OCI-LY3 (cell line): ENCODE measurements around the gene BICRA.

Experiments
- CTCF ChIP-seq: fragments of 200-600, 300-600 bp; sonication (generic); IDR thresholded peaks from 2 replicates; pipeline ENCODE4 v1.5.1; 2014; ENCODE audit warnings: antibody characterized with exemption, low read length, low read depth
- EZH2phosphoT487 ChIP-seq: fragments of 200-600 bp; shearing (Covaris generic); IDR thresholded peaks from 2 replicates; pipeline ENCODE4 v1.6.1; 2018; ENCODE audit warnings: antibody characterized with exemption, mixed run types, low read depth

DNA sequence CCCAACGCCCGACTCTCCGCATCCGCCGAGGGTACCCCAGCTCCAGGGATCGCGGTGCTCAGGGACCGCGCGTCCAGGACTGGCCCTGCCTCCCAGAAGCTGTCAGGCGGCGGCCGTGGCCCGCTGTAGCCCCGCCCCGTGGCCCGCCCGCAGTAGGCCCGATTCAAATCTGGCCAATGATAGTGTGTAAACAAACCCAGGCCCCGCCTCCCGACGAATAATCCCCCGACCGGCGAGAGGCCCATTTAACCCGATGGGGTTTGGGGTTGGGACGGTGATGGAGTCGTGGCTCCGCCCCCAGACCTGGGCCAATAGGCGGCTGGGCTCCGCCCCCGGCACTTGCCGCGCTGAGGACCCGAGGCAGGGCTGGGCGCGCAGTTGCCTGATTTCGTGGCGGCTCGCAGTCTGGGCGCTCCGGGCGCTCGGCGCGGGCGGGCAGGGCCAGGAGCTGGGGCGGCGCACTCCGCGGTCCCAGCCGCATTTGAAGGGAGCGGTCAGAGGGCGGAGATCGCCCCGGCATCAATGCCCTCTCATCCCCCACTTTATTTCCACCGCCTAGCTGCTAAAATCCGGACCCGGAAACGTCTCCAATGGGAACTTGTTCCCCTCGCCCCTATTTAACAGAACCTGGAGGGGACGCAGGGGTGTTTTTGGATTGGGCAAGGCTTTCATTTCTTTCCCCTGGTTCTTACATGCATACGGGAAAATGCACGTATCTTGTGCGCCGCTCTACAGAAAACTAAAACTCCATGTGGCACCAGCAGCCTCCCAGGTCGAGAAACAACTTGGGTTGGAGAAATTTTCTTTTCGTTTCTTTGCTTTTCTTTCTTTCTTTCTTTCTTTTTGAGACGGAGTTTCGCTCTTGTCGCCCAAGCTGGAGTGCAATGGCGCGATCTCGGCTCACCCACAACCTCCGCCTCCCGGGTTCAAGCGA lies 8.4 kb upstream of the BICRA start:
- no peak for TF ChIP-seq CTCF
- TF ChIP-seq EZH2phosphoT487: no peak
